Stimulated activated CD4-positive, alpha-beta T cell treated with anti-CD3 and anti-CD28 coated beads, Interleukin-1b, Interleukin-23, amount 100 ng/mL, for 48 hours (primary cell): ENCODE data around the gene COL4A1.

Experiments used
- DNase-seq: peaks from one replicate; pipeline ENCODE4 v3.0.0-alpha.2; 2020

COL4A1 gene

GRCh38 chr13:110156301-110157049 lies 150.5 kb downstream of the COL4A1 start:
- no peak for DNase-seq

- no peak for DNase-seq
These were observed 151.9 kb downstream of the COL4A1 start for GRCh38 chr13:110155072-110155471.

- no peak for DNase-seq
These were observed 152.5 kb downstream of the COL4A1 start for GRCh38 chr13:110154410-110154933.

GRCh38 chr13:110152351-110152750 lies 154.6 kb downstream of the COL4A1 start:
- no peak for DNase-seq

- no peak for DNase-seq
These were observed 155.5 kb downstream of the COL4A1 start for GRCh38 chr13:110151462-110151861.

GRCh38 chr13:110150384-110151101 lies 156.4 kb downstream of the COL4A1 start:
- no peak for DNase-seq

GRCh38 chr13:110149036-110149435 lies 157.9 kb downstream of the COL4A1 start:
- DNase-seq, result no peak

- DNase-seq, result no peak
These were observed 166.9 kb downstream of the COL4A1 start for GRCh38 chr13:110140099-110140498.

GRCh38 chr13:110138700-110139036 lies 168.3 kb downstream of the COL4A1 start:
- DNase-seq, result no peak

- peak; percentile 79 for DNase-seq
These were observed 168.8 kb downstream of the COL4A1 start for GRCh38 chr13:110138010-110138699.

- peak; percentile 26 for DNase-seq
These were observed 169.3 kb downstream of the COL4A1 start for GRCh38 chr13:110137680-110138009.

GRCh38 chr13:110136660-110137585 lies 170.0 kb downstream of the COL4A1 start:
- DNase-seq, result no peak

GRCh38 chr13:110135977-110136597 lies 170.9 kb downstream of the COL4A1 start:
- no peak for DNase-seq

- no peak for DNase-seq
These were observed 172.2 kb downstream of the COL4A1 start for GRCh38 chr13:110134801-110135200.

GRCh38 chr13:110133425-110134235 lies 173.3 kb downstream of the COL4A1 start:
- DNase-seq, result no peak

- no peak for DNase-seq
These were observed 174.6 kb downstream of the COL4A1 start for GRCh38 chr13:110132225-110132982.

- no peak for DNase-seq
These were observed 175.5 kb downstream of the COL4A1 start for GRCh38 chr13:110131424-110131823.

GRCh38 chr13:110130431-110130830 lies 176.5 kb downstream of the COL4A1 start:
- no peak for DNase-seq

- no peak for DNase-seq
These were observed 177.3 kb downstream of the COL4A1 start for GRCh38 chr13:110129539-110130186.

GRCh38 chr13:110129076-110129475 lies 177.9 kb downstream of the COL4A1 start:
- no peak for DNase-seq
